Measurements from ENCODE around the gene WWOX.

The WWOX gene

GRCh38 chr16:78137179-78137578, 37.7 kb downstream of the WWOX start:
- Histone ChIP-seq H3K4me1 (ENCODE audit: control insufficient read depth, insufficient read depth, low read length, poor library complexity, severe bottlenecking) (no peaks in the 10 kb centered on the region), H3K9me3 (ENCODE audit: control insufficient read depth, low read length) (no peaks in the 10 kb centered on the region), H3K36me3 (ENCODE audit: control insufficient read depth, insufficient read depth, low read length) (no peaks in the 10 kb centered on the region), H3K27me3 (replicated peaks; ENCODE audit: control insufficient read depth, insufficient read depth, low read length, poor library complexity, severe bottlenecking) (no peaks in the 10 kb centered on the region), H3K4me3 (ENCODE audit: insufficient read depth, low read depth, low read length, poor library complexity, severe bottlenecking) (no peak overlapping the region), H3K27ac (ENCODE audit: insufficient read depth, low read length, poor library complexity, severe bottlenecking) (no peak overlapping the region)
- no peak for DNase-seq

- H3K9me3 ChIP-seq (ENCODE audit: control insufficient read depth, low read length): no peaks in the 10 kb centered on the region
- H3K4me1 ChIP-seq (ENCODE audit: control insufficient read depth, insufficient read depth, low read length, poor library complexity, severe bottlenecking): no peaks in the 10 kb centered on the region
- no peaks in the 10 kb centered on the region for H3K36me3 ChIP-seq (ENCODE audit: control insufficient read depth, insufficient read depth, low read length)
- no peak overlapping the region for H3K4me3 ChIP-seq (ENCODE audit: insufficient read depth, low read depth, low read length, poor library complexity, severe bottlenecking)
- no peak overlapping the region for H3K27ac ChIP-seq (ENCODE audit: insufficient read depth, low read length, poor library complexity, severe bottlenecking)
- no peak for DNase-seq
- no peaks in the 10 kb centered on the region for H3K27me3 ChIP-seq (replicated peaks; ENCODE audit: control insufficient read depth, insufficient read depth, low read length, poor library complexity, severe bottlenecking)
These were observed 38.5 kb downstream of the WWOX start for GRCh38 chr16:78137782-78138616.

- no peaks in the 10 kb centered on the region for H3K4me1 ChIP-seq (ENCODE audit: control insufficient read depth, insufficient read depth, low read length, poor library complexity, severe bottlenecking)
- H3K4me3 ChIP-seq (ENCODE audit: insufficient read depth, low read depth, low read length, poor library complexity, severe bottlenecking): no peak overlapping the region
- no peak for DNase-seq
- no peaks in the 10 kb centered on the region for H3K27me3 ChIP-seq (replicated peaks; ENCODE audit: control insufficient read depth, insufficient read depth, low read length, poor library complexity, severe bottlenecking)
- no peaks in the 10 kb centered on the region for H3K36me3 ChIP-seq (ENCODE audit: control insufficient read depth, insufficient read depth, low read length)
- H3K9me3 ChIP-seq (ENCODE audit: control insufficient read depth, low read length): no peaks in the 10 kb centered on the region
- no peak overlapping the region for H3K27ac ChIP-seq (ENCODE audit: insufficient read depth, low read length, poor library complexity, severe bottlenecking)
These were observed 41.5 kb downstream of the WWOX start for GRCh38 chr16:78140818-78141466.

- no peak overlapping the region for H3K27ac ChIP-seq (ENCODE audit: insufficient read depth, low read length, poor library complexity, severe bottlenecking)
- H3K4me1 ChIP-seq (ENCODE audit: control insufficient read depth, insufficient read depth, low read length, poor library complexity, severe bottlenecking): no peaks in the 10 kb centered on the region
- no peak overlapping the region for H3K4me3 ChIP-seq (ENCODE audit: insufficient read depth, low read depth, low read length, poor library complexity, severe bottlenecking)
- H3K9me3 ChIP-seq (ENCODE audit: control insufficient read depth, low read length): no peaks in the 10 kb centered on the region
- DNase-seq: no peak
- no peaks in the 10 kb centered on the region for H3K36me3 ChIP-seq (ENCODE audit: control insufficient read depth, insufficient read depth, low read length)
- H3K27me3 ChIP-seq (replicated peaks; ENCODE audit: control insufficient read depth, insufficient read depth, low read length, poor library complexity, severe bottlenecking): no peaks in the 10 kb centered on the region
These were observed 43.3 kb downstream of the WWOX start for GRCh38 chr16:78142788-78143187.

GRCh38 chr16:78146807-78147206, 47.4 kb downstream of the WWOX start:
- H3K27me3 ChIP-seq (replicated peaks; ENCODE audit: control insufficient read depth, insufficient read depth, low read length, poor library complexity, severe bottlenecking): no peaks in the 10 kb centered on the region
- no peaks in the 10 kb centered on the region for H3K4me1 ChIP-seq (ENCODE audit: control insufficient read depth, insufficient read depth, low read length, poor library complexity, severe bottlenecking)
- no peaks in the 10 kb centered on the region for H3K36me3 ChIP-seq (ENCODE audit: control insufficient read depth, insufficient read depth, low read length)
- no peak overlapping the region for H3K27ac ChIP-seq (ENCODE audit: insufficient read depth, low read length, poor library complexity, severe bottlenecking)
- no peak overlapping the region for H3K4me3 ChIP-seq (ENCODE audit: insufficient read depth, low read depth, low read length, poor library complexity, severe bottlenecking)
- no peak for DNase-seq
- H3K9me3 ChIP-seq (ENCODE audit: control insufficient read depth, low read length): no peaks in the 10 kb centered on the region

- Histone ChIP-seq H3K27me3 (replicated peaks; ENCODE audit: control insufficient read depth, insufficient read depth, low read length, poor library complexity, severe bottlenecking) (no peaks in the 10 kb centered on the region), H3K36me3 (ENCODE audit: control insufficient read depth, insufficient read depth, low read length) (no peaks in the 10 kb centered on the region), H3K4me3 (ENCODE audit: insufficient read depth, low read depth, low read length, poor library complexity, severe bottlenecking) (no peak overlapping the region), H3K27ac (ENCODE audit: insufficient read depth, low read length, poor library complexity, severe bottlenecking) (no peak overlapping the region), H3K4me1 (ENCODE audit: control insufficient read depth, insufficient read depth, low read length, poor library complexity, severe bottlenecking) (no peaks in the 10 kb centered on the region), H3K9me3 (ENCODE audit: control insufficient read depth, low read length) (no peaks in the 10 kb centered on the region)
- DNase-seq: no peak
These were observed 48.5 kb downstream of the WWOX start for GRCh38 chr16:78147911-78148401.

GRCh38 chr16:78150233-78150632, 50.8 kb downstream of the WWOX start:
- Histone ChIP-seq H3K4me1 (ENCODE audit: control insufficient read depth, insufficient read depth, low read length, poor library complexity, severe bottlenecking) (no peaks in the 10 kb centered on the region), H3K27me3 (replicated peaks; ENCODE audit: control insufficient read depth, insufficient read depth, low read length, poor library complexity, severe bottlenecking) (no peaks in the 10 kb centered on the region), H3K4me3 (ENCODE audit: insufficient read depth, low read depth, low read length, poor library complexity, severe bottlenecking) (no peak overlapping the region), H3K9me3 (ENCODE audit: control insufficient read depth, low read length) (no peaks in the 10 kb centered on the region), H3K27ac (ENCODE audit: insufficient read depth, low read length, poor library complexity, severe bottlenecking) (no peak overlapping the region), H3K36me3 (ENCODE audit: control insufficient read depth, insufficient read depth, low read length) (no peaks in the 10 kb centered on the region)
- no peak for DNase-seq

GRCh38 chr16:78154729-78155461, 55.4 kb downstream of the WWOX start:
- no peaks in the 10 kb centered on the region for H3K27me3 ChIP-seq (replicated peaks; ENCODE audit: control insufficient read depth, insufficient read depth, low read length, poor library complexity, severe bottlenecking)
- no peak for DNase-seq
- H3K9me3 ChIP-seq (ENCODE audit: control insufficient read depth, low read length): no peaks in the 10 kb centered on the region
- H3K36me3 ChIP-seq (ENCODE audit: control insufficient read depth, insufficient read depth, low read length): no peaks in the 10 kb centered on the region
- no peaks in the 10 kb centered on the region for H3K4me1 ChIP-seq (ENCODE audit: control insufficient read depth, insufficient read depth, low read length, poor library complexity, severe bottlenecking)
- no peak overlapping the region for H3K27ac ChIP-seq (ENCODE audit: insufficient read depth, low read length, poor library complexity, severe bottlenecking)
- H3K4me3 ChIP-seq (ENCODE audit: insufficient read depth, low read depth, low read length, poor library complexity, severe bottlenecking): no peak overlapping the region

- H3K4me1 ChIP-seq (ENCODE audit: control insufficient read depth, insufficient read depth, low read length, poor library complexity, severe bottlenecking): no peaks in the 10 kb centered on the region
- H3K9me3 ChIP-seq (ENCODE audit: control insufficient read depth, low read length): no peaks in the 10 kb centered on the region
- DNase-seq: no peak
- no peak overlapping the region for H3K27ac ChIP-seq (ENCODE audit: insufficient read depth, low read length, poor library complexity, severe bottlenecking)
- H3K36me3 ChIP-seq (ENCODE audit: control insufficient read depth, insufficient read depth, low read length): no peaks in the 10 kb centered on the region
- no peaks in the 10 kb centered on the region for H3K27me3 ChIP-seq (replicated peaks; ENCODE audit: control insufficient read depth, insufficient read depth, low read length, poor library complexity, severe bottlenecking)
- no peak overlapping the region for H3K4me3 ChIP-seq (ENCODE audit: insufficient read depth, low read depth, low read length, poor library complexity, severe bottlenecking)
These were observed 56.4 kb downstream of the WWOX start for GRCh38 chr16:78155791-78156345.
